H1 (cell line): ENCODE results near the gene ADARB2. TPM values are rescaled to one million over a fixed set of nuclear protein-coding genes. Genes with fewer than 3 reads are reported as not detected.

Source experiments
- CTCF ChIA-PET: fragments of 300-600 bp; sonication (Branson Sonifier 250); formaldehyde crosslinking; loops from one replicate; lab custom pipeline; 2021; ENCODE audit not compliant: partially characterized antibody; lab: Charles Lee
- POLR2A ChIA-PET: fragments of 300-600 bp; sonication (Branson Sonifier 250); formaldehyde crosslinking; loops from one replicate; lab custom pipeline; 2021; ENCODE audit warnings: inconsistent platforms; ENCODE audit not compliant: partially characterized antibody; lab: Charles Lee
- DNase-seq, 2 experiments: peaks; one replicate each; pipeline versions ENCODE4 v3.0.0 to v3.0.0-alpha.2; 2010 to 2022; ENCODE audit warnings: low spot score in 2 of 2, low read depth in 1 of 2, mixed read lengths in 1 of 2
- FAIRE-seq: peaks from 2 replicates; lab custom pipeline; 2011; peaks lifted over from hg19 to GRCh38; lab: Jason Lieb, UNC
- H2AFZ ChIP-seq: 2 replicates; pipeline ENCODE4 v1.8.1; 2012; ENCODE audit warnings: low read length, inconsistent platforms
- H2AK5ac ChIP-seq: 2 replicates; pipeline ENCODE4 v1.6.1; 2013; ENCODE audit warnings: low read depth, low read length
- H2BK120ac ChIP-seq: replicated peaks from 2 replicates; pipeline ENCODE3; 2013; ENCODE audit warnings: low read depth, low read length, inconsistent platforms
- H2BK12ac ChIP-seq: 2 replicates; pipeline ENCODE4 v1.6.1; 2013; ENCODE audit warnings: low read depth, low read length
- H2BK15ac ChIP-seq: 2 replicates; pipeline ENCODE4 v1.6.1; 2013; ENCODE audit warnings: low read length
- H2BK20ac ChIP-seq: 2 replicates; pipeline ENCODE4 v1.6.1; 2013; ENCODE audit warnings: low read length
- H2BK5ac ChIP-seq: 2 replicates; pipeline ENCODE4 v1.6.1; 2013; ENCODE audit warnings: low read depth, low read length
- H3K14ac ChIP-seq: 2 replicates; pipeline ENCODE4 v1.6.1; 2013; ENCODE audit warnings: inconsistent platforms; ENCODE audit not compliant: insufficient read length
- H3K18ac ChIP-seq: 2 replicates; pipeline ENCODE4 v1.6.1; 2013; ENCODE audit warnings: low read length; ENCODE audit errors: extremely low read depth
- H3K23ac ChIP-seq: 2 replicates; pipeline ENCODE4 v1.6.1; 2013; ENCODE audit warnings: inconsistent platforms; ENCODE audit not compliant: insufficient read length
- H3K23me2 ChIP-seq: 2 replicates; pipeline ENCODE4 v1.6.1; 2013; ENCODE audit warnings: low read depth, low read length
- H3K27ac ChIP-seq: 2 replicates; pipeline ENCODE4 v1.6.1; 2011; ENCODE audit warnings: low read depth, low read length, inconsistent platforms
- H3K27me3 ChIP-seq, 4 experiments: replicated peaks in 1 of 4; 1 replicate in 1 of 4; 2 replicates in 3 of 4; pipeline versions ENCODE4 v1.6.1 to v1.8.1; 2011 to 2013; ENCODE audit warnings: low read length in 3 of 4, mild to moderate bottlenecking in 3 of 4, inconsistent platforms in 2 of 4, mixed read lengths in 2 of 4, moderate library complexity in 1 of 4; ENCODE audit not compliant: control insufficient read depth in 3 of 4, insufficient read depth in 3 of 4; ENCODE audit errors: extremely low read depth in 1 of 4
- H3K36me3 ChIP-seq, 4 experiments: 2 replicates each; pipeline versions ENCODE4 v1.6.1 to v1.8.1; 2011 to 2013; ENCODE audit warnings: mild to moderate bottlenecking in 4 of 4, low read length in 3 of 4, moderate library complexity in 2 of 4, control low read depth in 1 of 4, inconsistent platforms in 1 of 4; ENCODE audit not compliant: insufficient read depth in 4 of 4, control insufficient read depth in 2 of 4
- H3K4ac ChIP-seq: replicated peaks from 2 replicates; pipeline ENCODE3; 2013; ENCODE audit warnings: low read length, low read depth, mixed read lengths, inconsistent platforms; ENCODE audit not compliant: insufficient read length
- H3K4me1 ChIP-seq, 4 experiments: replicated peaks in 1 of 4; 1 replicate in 1 of 4; 2 replicates in 3 of 4; pipeline versions ENCODE4 v1.6.1 to v1.8.1; 2011 to 2013; ENCODE audit warnings: low read length in 3 of 4, inconsistent platforms in 2 of 4, mixed read lengths in 1 of 4; ENCODE audit not compliant: insufficient read depth in 4 of 4, control insufficient read depth in 3 of 4
- H3K4me2 ChIP-seq, 2 experiments: 2 replicates each; pipeline versions ENCODE4 v1.6.1 to v1.8.1; 2011 to 2013; ENCODE audit warnings: low read depth in 2 of 2, low read length in 2 of 2, control low read depth in 1 of 2, inconsistent platforms in 1 of 2, mild to moderate bottlenecking in 1 of 2; ENCODE audit not compliant: insufficient read depth in 1 of 2
- H3K4me3 ChIP-seq, 4 experiments: fragments of 200-600, 300-600 bp in 1 of 4; sonication (generic), shearing (Covaris generic), sonication (Bioruptor Twin) in 1 of 4; 2 replicates each; pipeline versions ENCODE4 v1.5.1 to v1.8.1; 2011 to 2016; ENCODE audit warnings: low read length in 4 of 4, low read depth in 3 of 4, control low read depth in 2 of 4, inconsistent platforms in 2 of 4, mild to moderate bottlenecking in 2 of 4, mixed read lengths in 1 of 4, moderate library complexity in 1 of 4; ENCODE audit not compliant: insufficient read depth in 2 of 4; ENCODE audit errors: extremely low read depth in 1 of 4
- H3K56ac ChIP-seq: replicated peaks from 2 replicates; pipeline ENCODE3; 2013; ENCODE audit warnings: low read depth, mild to moderate bottlenecking, mixed read lengths, low read length, inconsistent platforms; ENCODE audit not compliant: insufficient read length
- H3K79me1 ChIP-seq: 2 replicates; pipeline ENCODE4 v1.6.1; 2013; ENCODE audit warnings: low read depth, low read length, control low read depth
- H3K79me2 ChIP-seq, 2 experiments: 2 replicates each; pipeline versions ENCODE4 v1.6.1 to v1.8.1; 2012 to 2013; ENCODE audit warnings: low read length in 2 of 2, mild to moderate bottlenecking in 2 of 2, inconsistent platforms in 1 of 2; ENCODE audit not compliant: insufficient read depth in 2 of 2, control insufficient read depth in 1 of 2
- H3K9ac ChIP-seq, 4 experiments: replicated peaks in 1 of 4; 1 replicate in 1 of 4; 2 replicates in 3 of 4; pipeline versions ENCODE4 v1.6.1 to v1.8.1; 2011 to 2013; ENCODE audit warnings: low read depth in 3 of 4, low read length in 3 of 4, control low read depth in 2 of 4, mild to moderate bottlenecking in 2 of 4, moderate library complexity in 2 of 4, inconsistent platforms in 1 of 4; ENCODE audit errors: extremely low read depth in 1 of 4
- H3K9me3 ChIP-seq, 2 experiments: 2 replicates each; pipeline versions ENCODE4 v1.6.1 to v1.8.1; 2012 to 2013; ENCODE audit warnings: mild to moderate bottlenecking in 2 of 2, moderate library complexity in 2 of 2, control low read depth in 1 of 2, inconsistent platforms in 1 of 2, low read depth in 1 of 2, low read length in 1 of 2, mixed read lengths in 1 of 2; ENCODE audit not compliant: insufficient read depth in 2 of 2
- H4K20me1 ChIP-seq, 2 experiments: replicated peaks in 1 of 2; 2 replicates each; pipeline versions ENCODE3 to v1.8.1; 2011 to 2013; ENCODE audit warnings: inconsistent platforms in 2 of 2, low read length in 2 of 2, mild to moderate bottlenecking in 1 of 2; ENCODE audit not compliant: insufficient read depth in 2 of 2, control insufficient read depth in 1 of 2
- H4K5ac ChIP-seq: 2 replicates; pipeline ENCODE4 v1.6.1; 2013; ENCODE audit warnings: low read length, low read depth, mixed read lengths, inconsistent platforms; ENCODE audit not compliant: insufficient read length
- H4K8ac ChIP-seq: 2 replicates; pipeline ENCODE4 v1.8.0; 2013; ENCODE audit warnings: mild to moderate bottlenecking, moderate library complexity, low read length, inconsistent platforms; ENCODE audit not compliant: insufficient read depth; ENCODE audit errors: extremely low read depth
- H4K91ac ChIP-seq: replicated peaks from 2 replicates; pipeline ENCODE3; 2013; ENCODE audit warnings: low read length, mixed read lengths, inconsistent platforms; ENCODE audit not compliant: insufficient read length
- BRCA1 ChIP-seq: IDR thresholded peaks from 2 replicates; pipeline ENCODE4 v1.6.1; 2012; ENCODE audit warnings: low read depth, low read length, improper control_type of control experiment
- CREB1 ChIP-seq: IDR thresholded peaks from 2 replicates; pipeline ENCODE4 v1.6.1; 2012; ENCODE audit warnings: inconsistent platforms
- CTBP2 ChIP-seq: IDR thresholded peaks from 2 replicates; pipeline ENCODE4 v1.7.0; 2011; ENCODE audit warnings: borderline replicate concordance, mild to moderate bottlenecking, moderate library complexity, mixed read lengths, low read length; ENCODE audit not compliant: insufficient read depth, insufficient read length
- EZH2 ChIP-seq: fragments of 200-600 bp; sonication (generic); IDR thresholded peaks from 2 replicates; pipeline ENCODE4 v1.7.1; 2012; ENCODE audit warnings: low read depth, mild to moderate bottlenecking, moderate library complexity, low read length, inconsistent platforms; ENCODE audit not compliant: severe bottlenecking
- GTF2F1 ChIP-seq: IDR thresholded peaks from 2 replicates; pipeline ENCODE4 v1.6.1; 2012; ENCODE audit warnings: low read depth, low read length, improper control_type of control experiment, borderline replicate concordance
- MAFK ChIP-seq: IDR thresholded peaks from 2 replicates; pipeline ENCODE4 v1.6.1; 2012; ENCODE audit warnings: low read depth, mild to moderate bottlenecking, improper control_type of control experiment, low read length
- SRF ChIP-seq: IDR thresholded peaks from 2 replicates; pipeline ENCODE4 v1.6.1; 2011; ENCODE audit warnings: mild to moderate bottlenecking, low read depth, low read length, moderate library complexity
- YY1 ChIP-seq: IDR thresholded peaks from 2 replicates; pipeline ENCODE4 v1.6.1; 2011; ENCODE audit warnings: low read depth, mild to moderate bottlenecking, low read length
- WGBS, 2 experiments: shearing (Covaris generic) in 1 of 2; methylation state at CpG; one replicate each; pipeline versions ENCODE4 v1.1.6 to v1.1.7; 2013 to 2015; ENCODE audit warnings: low lambda C conversion rate in 2 of 2, mixed read lengths in 2 of 2, inconsistent platforms in 1 of 2, low coverage in 1 of 2, missing lambda C conversion rate in 1 of 2; ENCODE audit not compliant: insufficient replicate concordance in 2 of 2, insufficient coverage in 1 of 2, insufficient read length in 1 of 2; ENCODE audit errors: extremely low coverage in 1 of 2, missing lambda C conversion rate in 1 of 2; 5-methylcytosine and 5-hydroxymethylcytosine counted together
- polyA plus RNA-seq, 7 experiments: library from polyadenylated mRNA; depleted of rRNA in 3 of 7; stranded (reverse) in 5 of 7; unstranded in 2 of 7; fragments of >200 nt in 5 of 7; fragments of 200-250 nt in 2 of 7; gene quantifications; 1 replicate in 5 of 7; 2 replicates in 1 of 7; 4 replicates in 1 of 7; pipeline versions ENCODE4 v1.2.1 to v1.2.3, GENCODE V29; 2011 to 2013; ENCODE audit warnings: missing spikeins in 2 of 7, mixed read lengths in 2 of 7
- total RNA-seq: library from RNA; stranded (reverse); fragmentation: NEBNext Ultra II Directional; extraction: Animal tissue kit (Norgen Biotek cat#: 25700); gene quantifications from 2 replicates; pipeline ENCODE4 v1.2.1, GENCODE V29; 2021

Gene ADARB2
- total and polyA plus RNA-seq, 2 of the 8 experiments (the other 6 are each of a cell fraction or from before 2014, with no cell fraction given), result 2.2 to 2.8 TPM

GRCh38 chr10:1188558-1189135, 548.7 kb downstream of the ADARB2 start:
- no peak overlapping the region for H2AFZ ChIP-seq
- H4K8ac ChIP-seq, result no peak overlapping the region; the same call in 1 of the 2 replicates
- H3K14ac ChIP-seq, result no peak overlapping the region
- no peak overlapping the region for H2BK15ac ChIP-seq
- no peak overlapping the region for H2BK12ac ChIP-seq
- ChIA-PET POLR2A (no interaction called here), CTCF (no interaction called here)
- H3K27ac ChIP-seq, result no peak overlapping the region
- H2BK120ac ChIP-seq, result no peak overlapping the region
- H3K79me1 ChIP-seq, result no peaks in the 10 kb centered on the region
- no peak overlapping the region for H2AK5ac ChIP-seq
- FAIRE-seq (no peak), DNase-seq (no peak)
- no peak overlapping the region for H3K4me2 ChIP-seq
- H4K20me1 ChIP-seq, result no peaks in the 10 kb centered on the region
- no peaks in the 10 kb centered on the region for H3K79me2 ChIP-seq
- no peaks in the 10 kb centered on the region for H3K9me3 ChIP-seq
- no peak overlapping the region for H3K9ac ChIP-seq
- H3K36me3 ChIP-seq, result no peaks in the 10 kb centered on the region
- H3K27me3 ChIP-seq, result peaks cover 0 to 2% (median 0%) of the 10 kb centered on the region in 4 experiments; a peak in 2 of 7 replicates
- H3K4ac ChIP-seq, result no peak overlapping the region
- no peaks in the 10 kb centered on the region for H3K23me2 ChIP-seq
- H2BK5ac ChIP-seq, result no peak overlapping the region
- H3K23ac ChIP-seq, result no peak overlapping the region
- no peak overlapping the region for H3K56ac ChIP-seq
- no peak overlapping the region for H4K5ac ChIP-seq
- H4K91ac ChIP-seq, result no peak overlapping the region
- no peak overlapping the region for H3K4me3 ChIP-seq
- no peak overlapping the region for H3K18ac ChIP-seq
- no peak overlapping the region for H2BK20ac ChIP-seq
- WGBS, 2 experiments, result 88% methylated on average over 14 of the region's 14 CpGs; no CpG with 5 or more reads in 1 of the 2 experiments
- no peaks in the 10 kb centered on the region; a peak in 1 of 7 replicates for H3K4me1 ChIP-seq
- TF ChIP-seq SRF (no peak), EZH2 (no peak), YY1 (no peak), MAFK (no peak), GTF2F1 (no peak), CREB1 (no peak), CTBP2 (no peak), BRCA1 (no peak)
